Mesothelial cell of epicardium (in vitro differentiated cells): ENCODE measurements around the gene MAML2. TPM values are rescaled to one million over a fixed set of nuclear protein-coding genes. Genes with fewer than 3 reads are reported as not detected.
A peak's percentile ranks its signal among the peaks of the same experiment; 100 is the strongest.

Experiments
- DNase-seq, 2 experiments: peaks; one replicate each; pipeline ENCODE4 v3.0.0; 2021; ENCODE audit warnings: low spot score in 2 of 2; ENCODE audit not compliant: unreplicated experiment in 2 of 2
- H3K27ac Mint-ChIP-seq: 2 replicates; pipeline ENCODE4 v1.8.0; 2021; ENCODE audit warnings: mixed read lengths
- H3K27me3 Mint-ChIP-seq: 2 replicates; pipeline ENCODE4 v1.8.0; 2021; ENCODE audit warnings: low read depth, mixed read lengths
- H3K36me3 Mint-ChIP-seq: 2 replicates; pipeline ENCODE4 v1.8.0; 2021; ENCODE audit warnings: mixed read lengths
- H3K4me1 Mint-ChIP-seq: 2 replicates; pipeline ENCODE4 v1.8.0; 2021; ENCODE audit warnings: mixed read lengths
- H3K4me3 Mint-ChIP-seq: 2 replicates; pipeline ENCODE4 v1.8.0; 2021; ENCODE audit warnings: mild to moderate bottlenecking, moderate library complexity, mixed read lengths
- H3K9me3 Mint-ChIP-seq: 2 replicates; pipeline ENCODE4 v1.8.0; 2021; ENCODE audit warnings: mixed read lengths
- total RNA-seq: library from RNA; stranded (reverse); gene quantifications from 3 replicates; pipeline ENCODE4 v1.2.1, GENCODE V29; 2021
- TF ChIP-seq, protein P1 (sequence below): fragments of 200-600 bp; sonication (generic); IDR thresholded peaks from one replicate; pipeline ENCODE4 v1.5.0; 2021; ENCODE audit warnings: antibody characterized with exemption; ENCODE audit not compliant: unreplicated experiment

Gene MAML2
- total RNA-seq, 1 donor from 2014 or later, result 38.3 TPM

DNA sequence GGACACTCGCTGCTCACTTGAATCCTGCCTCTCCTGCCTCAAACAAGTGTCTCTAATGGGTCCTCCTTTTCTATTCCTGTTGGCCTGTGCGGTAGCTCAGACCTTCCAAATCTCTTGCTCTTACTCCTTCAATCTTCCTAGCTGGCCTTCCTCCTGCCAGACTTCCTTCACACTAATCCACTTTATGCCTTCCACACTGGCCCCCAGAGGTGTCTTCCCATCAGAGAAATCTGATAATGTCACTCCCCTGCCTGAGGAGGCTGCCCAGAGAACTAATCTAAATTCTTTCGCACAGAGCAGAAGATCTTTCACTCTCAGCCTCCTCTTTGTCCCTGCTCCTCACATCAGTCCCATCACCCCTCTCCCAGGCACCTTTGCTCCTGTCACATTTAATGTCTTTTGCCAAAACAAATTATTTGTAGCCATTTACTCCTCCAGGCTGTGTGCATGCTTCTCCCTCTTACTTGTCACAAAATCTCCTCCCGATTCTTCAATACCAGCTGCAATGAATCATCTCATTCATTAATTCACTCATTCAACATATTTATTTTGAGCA, 175.7 kb downstream of the MAML2 start:
- Mint-ChIP-seq H3K27me3 (no peaks in the 10 kb centered on the region), H3K36me3 (peaks cover 2% of the 10 kb centered on the region), H3K27ac (peak overlapping the region; percentile 75), H3K4me3 (no peak overlapping the region), H3K9me3 (no peaks in the 10 kb centered on the region), H3K4me1 (peaks cover 50% of the 10 kb centered on the region)
- no peak for DNase-seq
- TF ChIP-seq, protein P1, sequence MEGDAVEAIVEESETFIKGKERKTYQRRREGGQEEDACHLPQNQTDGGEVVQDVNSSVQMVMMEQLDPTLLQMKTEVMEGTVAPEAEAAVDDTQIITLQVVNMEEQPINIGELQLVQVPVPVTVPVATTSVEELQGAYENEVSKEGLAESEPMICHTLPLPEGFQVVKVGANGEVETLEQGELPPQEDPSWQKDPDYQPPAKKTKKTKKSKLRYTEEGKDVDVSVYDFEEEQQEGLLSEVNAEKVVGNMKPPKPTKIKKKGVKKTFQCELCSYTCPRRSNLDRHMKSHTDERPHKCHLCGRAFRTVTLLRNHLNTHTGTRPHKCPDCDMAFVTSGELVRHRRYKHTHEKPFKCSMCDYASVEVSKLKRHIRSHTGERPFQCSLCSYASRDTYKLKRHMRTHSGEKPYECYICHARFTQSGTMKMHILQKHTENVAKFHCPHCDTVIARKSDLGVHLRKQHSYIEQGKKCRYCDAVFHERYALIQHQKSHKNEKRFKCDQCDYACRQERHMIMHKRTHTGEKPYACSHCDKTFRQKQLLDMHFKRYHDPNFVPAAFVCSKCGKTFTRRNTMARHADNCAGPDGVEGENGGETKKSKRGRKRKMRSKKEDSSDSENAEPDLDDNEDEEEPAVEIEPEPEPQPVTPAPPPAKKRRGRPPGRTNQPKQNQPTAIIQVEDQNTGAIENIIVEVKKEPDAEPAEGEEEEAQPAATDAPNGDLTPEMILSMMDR, result no peak

GRCh38 chr11:96162816-96163499, 180.0 kb downstream of the MAML2 start:
- Mint-ChIP-seq H3K4me3 (no peak overlapping the region), H3K27me3 (no peaks in the 10 kb centered on the region), H3K27ac (peak overlapping the region; percentile 32), H3K9me3 (no peaks in the 10 kb centered on the region), H3K36me3 (no peaks in the 10 kb centered on the region), H3K4me1 (peaks cover 61% of the 10 kb centered on the region)
- DNase-seq, result no peak
- TF ChIP-seq, protein P1, result no peak

GRCh38 chr11:96161307-96162089, 181.5 kb downstream of the MAML2 start:
- H3K9me3 Mint-ChIP-seq, result no peaks in the 10 kb centered on the region
- peak overlapping the region; percentile 5 for H3K4me3 Mint-ChIP-seq
- peak overlapping the region; percentile 84 for H3K27ac Mint-ChIP-seq
- H3K4me1 Mint-ChIP-seq, result peaks cover 61% of the 10 kb centered on the region
- TF ChIP-seq, protein P1, result no peak
- no peak for DNase-seq
- H3K27me3 Mint-ChIP-seq, result no peaks in the 10 kb centered on the region
- no peaks in the 10 kb centered on the region for H3K36me3 Mint-ChIP-seq

DNA sequence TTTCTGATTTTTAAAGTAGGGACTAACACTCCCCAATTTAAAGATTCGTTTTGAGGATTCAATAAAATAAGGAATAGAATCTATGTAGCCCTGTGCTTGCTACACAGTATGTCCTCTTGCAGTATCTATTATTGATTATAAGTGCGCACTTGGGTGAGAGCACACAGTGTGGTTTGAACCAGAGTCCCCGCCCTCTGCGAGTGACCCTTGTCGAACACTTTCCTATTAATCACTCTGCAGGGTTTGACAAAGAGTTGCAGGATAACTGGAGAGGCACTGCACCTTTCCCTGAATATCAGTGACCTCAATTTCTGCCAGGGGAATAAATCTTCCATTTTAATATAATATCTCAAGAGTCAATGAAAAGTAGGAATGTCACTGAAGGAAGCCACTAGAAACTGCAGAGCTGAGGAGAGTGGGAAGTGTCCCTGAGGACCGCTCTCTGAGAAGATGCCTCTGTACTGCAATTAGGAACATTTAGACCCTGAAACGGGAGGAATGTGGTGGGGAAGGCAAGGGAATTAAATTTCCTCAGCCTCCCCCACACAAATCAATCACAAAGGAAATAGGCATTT, 182.2 kb downstream of the MAML2 start:
- Mint-ChIP-seq H3K4me1 (peaks cover 61% of the 10 kb centered on the region), H3K27ac (peak overlapping the region; percentile 84), H3K4me3 (no peak overlapping the region), H3K27me3 (no peaks in the 10 kb centered on the region), H3K9me3 (no peaks in the 10 kb centered on the region), H3K36me3 (no peaks in the 10 kb centered on the region)
- no peak for DNase-seq
- TF ChIP-seq, protein P1, result no peak

DNA sequence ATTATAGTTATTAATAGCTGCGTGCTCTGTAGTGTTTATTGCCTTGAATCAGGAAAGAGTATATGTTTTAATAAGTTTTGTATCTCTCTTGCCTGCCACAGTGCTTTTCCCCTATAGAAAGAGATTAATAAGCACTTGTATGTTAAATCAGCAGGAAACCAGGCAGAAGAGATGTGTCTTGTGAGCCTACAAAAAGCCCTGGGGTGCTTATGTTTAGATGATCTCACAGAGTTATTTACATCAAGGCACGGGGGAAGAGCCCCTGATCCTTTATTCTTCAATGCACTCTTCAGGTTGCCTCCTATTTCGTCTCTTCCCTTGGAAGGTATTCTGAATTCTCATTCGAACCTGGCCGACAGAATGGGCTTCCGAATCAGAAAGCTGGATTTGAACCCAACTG, 183.0 kb downstream of the MAML2 start:
- peaks cover 66% of the 10 kb centered on the region for H3K4me1 Mint-ChIP-seq
- TF ChIP-seq, protein P1, result no peak
- H3K27me3 Mint-ChIP-seq, result no peaks in the 10 kb centered on the region
- H3K4me3 Mint-ChIP-seq, result no peak overlapping the region
- no peak for DNase-seq
- no peaks in the 10 kb centered on the region for H3K36me3 Mint-ChIP-seq
- no peaks in the 10 kb centered on the region for H3K9me3 Mint-ChIP-seq
- H3K27ac Mint-ChIP-seq, result peak overlapping the region; percentile 54
